Right atrium auricular region (tissue), 2 donors: ENCODE results near the gene SPAG4. TPM values are rescaled to one million over a fixed set of nuclear protein-coding genes. Genes with fewer than 3 reads are reported as not detected.

ENCODE experiments used
- DNase-seq: peaks from one replicate; pipeline ENCODE4 v3.0.0-alpha.2; 2019; ENCODE audit warnings: low spot score
- H3K27ac ChIP-seq, 2 donors: fragments of 200-600 bp; sonication (generic); 1 replicate in 1 of 2; 2 replicates in 1 of 2; pipeline ENCODE4 v1.5.1; 2016 to 2019
- H3K27me3 ChIP-seq, 2 donors: fragments of 200-600 bp; sonication (generic); one replicate each; pipeline versions ENCODE4 v1.5.1 to v1.6.0; 2017 to 2019
- H3K36me3 ChIP-seq: fragments of 200-600 bp; sonication (generic); one replicate; pipeline ENCODE4 v1.5.1; 2016
- H3K4me1 ChIP-seq, 2 donors: fragments of 200-600 bp; sonication (generic); one replicate each; pipeline versions ENCODE4 v1.5.1 to v1.6.0; 2017 to 2019
- H3K4me3 ChIP-seq, 2 donors: fragments of 200-600 bp; sonication (generic); 1 replicate in 1 of 2; 2 replicates in 1 of 2; pipeline ENCODE4 v1.5.1; 2017 to 2019; ENCODE audit warnings: mild to moderate bottlenecking in 1 of 2, moderate library complexity in 1 of 2
- H3K9me3 ChIP-seq, 2 donors: fragments of 200-600 bp; sonication (generic); one replicate each; pipeline ENCODE4 v1.5.1; 2019
- total RNA-seq, 2 donors: library from RNA; depleted of rRNA; stranded (reverse); fragments of >200 nt; gene quantifications; one replicate each; pipeline ENCODE4 v1.1.0, GENCODE V29; 2016
- TF ChIP-seq, protein P1 (sequence below), 2 donors: fragments of 200-600 bp; sonication (generic); IDR thresholded peaks; one replicate each; pipeline ENCODE4 v1.5.1; 2019; ENCODE audit warnings: antibody characterized with exemption in 2 of 2

SPAG4 gene
- total RNA-seq, 2 donors from 2014 or later = 4.6 to 5.5 TPM

- H3K36me3 ChIP-seq = peaks cover 70% of the 10 kb centered on the region
- peak; percentile 5 for DNase-seq
- TF ChIP-seq, protein P1, sequence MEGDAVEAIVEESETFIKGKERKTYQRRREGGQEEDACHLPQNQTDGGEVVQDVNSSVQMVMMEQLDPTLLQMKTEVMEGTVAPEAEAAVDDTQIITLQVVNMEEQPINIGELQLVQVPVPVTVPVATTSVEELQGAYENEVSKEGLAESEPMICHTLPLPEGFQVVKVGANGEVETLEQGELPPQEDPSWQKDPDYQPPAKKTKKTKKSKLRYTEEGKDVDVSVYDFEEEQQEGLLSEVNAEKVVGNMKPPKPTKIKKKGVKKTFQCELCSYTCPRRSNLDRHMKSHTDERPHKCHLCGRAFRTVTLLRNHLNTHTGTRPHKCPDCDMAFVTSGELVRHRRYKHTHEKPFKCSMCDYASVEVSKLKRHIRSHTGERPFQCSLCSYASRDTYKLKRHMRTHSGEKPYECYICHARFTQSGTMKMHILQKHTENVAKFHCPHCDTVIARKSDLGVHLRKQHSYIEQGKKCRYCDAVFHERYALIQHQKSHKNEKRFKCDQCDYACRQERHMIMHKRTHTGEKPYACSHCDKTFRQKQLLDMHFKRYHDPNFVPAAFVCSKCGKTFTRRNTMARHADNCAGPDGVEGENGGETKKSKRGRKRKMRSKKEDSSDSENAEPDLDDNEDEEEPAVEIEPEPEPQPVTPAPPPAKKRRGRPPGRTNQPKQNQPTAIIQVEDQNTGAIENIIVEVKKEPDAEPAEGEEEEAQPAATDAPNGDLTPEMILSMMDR (IDR thresholded peaks at IDR 0.05) = no peak
- H3K4me1 ChIP-seq = no peaks in the 10 kb centered on the region
- H3K27me3 ChIP-seq = no peaks in the 10 kb centered on the region
- H3K4me3 ChIP-seq = no peak overlapping the region
- H3K27ac ChIP-seq = no peak overlapping the region
- H3K9me3 ChIP-seq = no peaks in the 10 kb centered on the region
Observed at GRCh38 chr20:35627121-35627520, 11.5 kb downstream of the SPAG4 start.

DNA sequence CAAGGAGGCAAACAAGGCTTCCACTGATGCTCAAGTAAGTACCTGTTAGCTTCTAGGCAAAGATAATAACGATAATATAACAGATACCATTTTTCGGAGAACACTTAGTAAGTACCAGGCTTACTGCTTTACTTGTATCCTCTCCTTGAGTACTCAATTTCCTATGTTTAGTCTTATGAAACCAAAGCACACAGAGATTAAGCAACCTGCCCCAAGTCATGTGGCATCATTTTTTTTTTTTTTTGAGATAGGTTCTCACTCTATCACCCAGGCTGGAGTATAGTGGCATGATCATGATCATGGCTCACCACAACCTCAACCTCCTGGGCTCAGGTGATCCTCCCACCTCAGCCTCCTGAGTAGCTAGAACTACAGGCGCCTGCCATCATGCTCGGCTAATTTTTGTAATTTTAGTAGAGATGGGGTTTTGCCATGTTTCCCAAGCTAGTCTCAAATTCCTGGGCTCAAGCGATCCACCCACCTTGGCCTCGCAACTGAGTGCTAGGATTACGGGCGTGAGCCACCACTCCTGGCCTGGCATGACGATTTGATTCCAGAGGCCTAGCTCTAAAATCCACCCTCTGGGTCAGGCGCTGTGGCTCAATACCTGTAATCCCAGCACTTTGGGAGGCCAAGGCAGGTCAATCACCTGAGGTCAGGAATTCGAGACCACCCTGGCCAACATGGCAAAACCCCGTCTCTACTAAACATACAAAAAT, 14.0 kb downstream of the SPAG4 start:
- Histone ChIP-seq H3K36me3 (peaks cover 75% of the 10 kb centered on the region), H3K27ac (no peak overlapping the region), H3K9me3 (no peaks in the 10 kb centered on the region), H3K27me3 (no peaks in the 10 kb centered on the region), H3K4me3 (no peak overlapping the region), H3K4me1 (no peaks in the 10 kb centered on the region)
- DNase-seq = no peak
- TF ChIP-seq, protein P1 (IDR thresholded peaks at IDR 0.05) = no peak

- DNase-seq = no peak
- Histone ChIP-seq H3K4me1 (peaks cover 0 to 5% of the 10 kb centered on the region in 2 donors), H3K27me3 (no peaks in the 10 kb centered on the region), H3K9me3 (no peaks in the 10 kb centered on the region), H3K36me3 (peaks cover 66% of the 10 kb centered on the region), H3K27ac (no peak overlapping the region), H3K4me3 (no peak overlapping the region)
- TF ChIP-seq, protein P1 (IDR thresholded peaks at IDR 0.05) = no peak
Observed at GRCh38 chr20:35630636-35631035, 15.0 kb downstream of the SPAG4 start.

DNA sequence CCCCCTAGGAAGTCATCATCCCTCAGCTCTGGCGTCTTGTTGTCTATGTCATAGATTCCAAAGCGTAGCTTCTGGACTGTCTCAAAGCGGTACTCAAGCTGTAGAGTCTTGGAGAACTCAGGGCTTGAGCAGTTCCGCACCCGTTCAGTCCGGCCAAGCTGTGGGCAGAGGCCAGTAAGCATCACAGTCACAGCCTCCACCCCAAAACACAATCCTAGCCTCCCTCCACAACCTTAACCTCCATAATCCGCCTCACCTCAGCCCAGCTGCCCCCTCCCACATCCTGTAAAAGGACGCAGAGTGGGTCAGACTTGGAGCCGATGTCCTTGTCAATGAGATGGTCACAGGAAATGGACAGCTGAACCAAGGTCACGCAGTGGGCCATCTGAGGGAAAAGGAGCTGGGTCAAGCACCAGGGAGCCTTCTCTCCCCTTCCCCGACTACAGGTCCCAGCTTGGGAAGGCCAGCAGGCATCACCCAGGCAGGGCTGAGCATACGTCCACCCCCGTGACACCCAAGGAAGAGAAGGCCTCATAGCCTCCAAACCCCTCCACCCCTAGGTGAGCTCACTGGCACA, 17.0 kb downstream of the SPAG4 start:
- H3K36me3 ChIP-seq = peaks cover 46% of the 10 kb centered on the region
- TF ChIP-seq, protein P1 (IDR thresholded peaks at IDR 0.05) = no peak
- H3K27ac ChIP-seq = no peak overlapping the region
- H3K4me3 ChIP-seq = no peak overlapping the region
- H3K27me3 ChIP-seq = no peaks in the 10 kb centered on the region
- peaks cover 0 to 19% of the 10 kb centered on the region in 2 donors for H3K4me1 ChIP-seq
- H3K9me3 ChIP-seq = no peaks in the 10 kb centered on the region
- no peak for DNase-seq

GRCh38 chr20:35635652-35636051, 20.0 kb downstream of the SPAG4 start:
- DNase-seq = no peak
- peaks cover 19% of the 10 kb centered on the region for H3K36me3 ChIP-seq
- H3K27ac ChIP-seq = no peak overlapping the region
- H3K4me3 ChIP-seq = no peak overlapping the region
- H3K9me3 ChIP-seq = no peaks in the 10 kb centered on the region
- H3K27me3 ChIP-seq = no peaks in the 10 kb centered on the region
- peaks cover 0 to 24% of the 10 kb centered on the region in 2 donors for H3K4me1 ChIP-seq
- TF ChIP-seq, protein P1 (IDR thresholded peaks at IDR 0.05) = no peak
